Glomerular visceral epithelial cell (primary cell): Measurements from ENCODE around the gene NXN.
A peak's percentile ranks its signal among the peaks of the same experiment; 100 is the strongest.
"Not testable (repeated sequence)": the region's sequence is repeated elsewhere in the genome, so short reads cannot be mapped to it uniquely, and the experiment has no call there.

Experiments
- DNase-seq: peaks from one replicate; pipeline ENCODE4 v3.0.0-alpha.2; 2016; ENCODE audit errors: extremely low spot score

Gene NXN

GRCh38 chr17:953767-954166, 25.8 kb downstream of the NXN start:
- no peak for DNase-seq

GRCh38 chr17:952592-952991, 27.0 kb downstream of the NXN start:
- not testable (repeated sequence) for DNase-seq

DNA sequence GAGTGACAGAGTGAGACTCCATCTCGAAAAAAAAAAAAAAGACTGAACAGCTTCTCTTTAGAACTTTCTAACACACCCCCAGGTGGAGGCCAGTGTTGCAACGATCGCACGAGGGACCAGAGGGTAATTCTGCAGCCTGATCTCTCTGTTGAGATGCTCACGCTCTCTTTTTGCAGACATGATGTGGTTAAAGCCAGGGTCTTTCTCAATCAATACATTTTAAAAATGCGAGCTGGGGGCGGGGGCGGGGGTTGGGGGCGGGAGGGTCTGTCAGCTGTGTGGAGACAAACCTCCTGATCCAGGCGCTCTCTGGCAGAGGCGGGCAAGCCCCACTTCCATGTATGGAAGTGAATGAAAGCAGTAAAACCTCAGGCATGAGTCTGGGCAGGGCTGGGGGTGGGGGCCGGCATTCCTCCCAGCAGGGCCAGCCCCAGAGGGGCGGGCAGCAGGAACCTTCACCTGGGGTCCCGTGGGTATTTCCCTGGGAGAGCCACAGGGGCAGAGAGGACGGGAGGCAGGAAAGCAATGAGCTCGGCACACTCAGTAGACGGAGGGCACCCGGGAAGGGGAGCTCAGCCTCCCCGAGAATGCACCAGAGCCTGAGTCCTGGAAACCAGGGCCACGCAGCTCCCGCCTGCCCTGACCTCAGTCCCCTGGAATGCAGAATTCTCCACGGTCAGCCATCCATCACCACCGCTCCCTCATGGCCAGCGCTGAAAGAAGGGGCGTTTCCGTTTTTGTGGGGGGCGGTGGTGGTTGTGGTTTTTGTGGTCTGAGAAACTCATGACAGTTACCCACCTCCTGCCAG, 28.0 kb downstream of the NXN start:
- peak; percentile 99 for DNase-seq

DNA sequence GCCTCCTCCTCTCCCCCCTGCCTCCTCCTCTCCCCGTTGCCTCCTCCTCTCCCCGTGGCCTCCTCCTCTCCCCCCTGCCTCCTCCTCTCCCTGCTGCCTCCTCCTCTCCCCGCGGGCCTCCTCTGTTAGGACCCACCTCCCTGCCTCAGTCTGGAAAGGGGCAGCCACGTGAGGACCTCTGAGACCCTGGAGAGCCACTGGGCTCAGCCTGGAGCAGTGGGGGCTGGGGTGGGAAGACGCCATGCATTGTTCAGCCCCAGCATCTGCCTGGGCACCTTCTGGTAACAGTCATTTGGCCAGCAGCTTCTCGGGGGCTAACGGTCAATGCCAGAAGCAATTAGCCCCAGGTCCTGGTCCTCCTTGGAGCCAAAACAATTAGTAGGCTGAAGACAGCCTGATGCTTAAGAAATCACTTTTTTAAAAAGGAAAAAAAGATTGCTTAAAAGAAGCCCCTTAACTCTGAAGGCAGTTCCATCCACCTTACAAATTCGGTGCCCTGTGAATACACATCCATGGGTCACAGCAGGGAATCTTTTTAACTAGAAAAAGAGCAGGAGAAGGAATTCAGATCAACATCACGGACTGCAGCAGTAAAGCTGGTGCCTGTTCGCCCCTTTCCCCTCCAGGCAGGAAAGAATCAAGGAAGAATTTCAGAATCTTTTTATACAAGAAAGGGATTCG, 29.8 kb downstream of the NXN start:
- no peak for DNase-seq

- DNase-seq = peak; percentile 80
Observed at GRCh38 chr17:948284-948852, 31.2 kb downstream of the NXN start.

DNA sequence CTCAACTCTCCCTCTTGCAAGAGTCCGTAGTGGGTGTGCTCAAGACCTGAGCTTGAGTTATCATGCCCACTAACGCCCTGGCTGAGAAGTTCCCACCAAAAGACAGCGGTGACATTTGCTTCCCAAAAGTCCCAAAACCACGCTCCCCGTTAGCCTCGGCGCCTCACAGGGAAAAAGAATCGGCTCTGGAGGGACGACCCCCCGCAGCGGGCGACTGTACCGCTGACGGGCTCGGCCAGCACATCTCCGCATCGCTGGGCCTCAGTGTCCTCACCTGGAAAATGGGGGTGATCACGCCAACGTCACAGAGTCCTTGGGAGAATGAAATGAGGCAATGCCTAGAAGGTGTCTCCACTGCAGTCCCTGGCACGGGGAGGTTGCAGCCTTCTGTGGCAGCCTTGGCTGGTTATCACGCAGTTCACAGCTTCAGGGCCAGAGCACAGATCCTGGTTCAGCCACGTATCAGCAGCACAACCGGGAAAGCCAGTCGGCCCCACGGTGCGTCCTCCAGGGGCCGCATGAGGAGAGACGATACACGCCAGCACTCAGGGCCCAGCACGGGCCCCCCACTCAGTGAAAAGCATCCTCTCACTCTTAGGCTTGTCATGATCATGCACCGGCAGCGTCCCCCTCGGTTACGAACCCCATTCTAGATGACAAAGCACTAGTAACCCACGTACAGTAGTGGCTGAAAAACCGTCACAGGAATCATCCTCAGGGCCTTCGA, 32.9 kb downstream of the NXN start:
- DNase-seq = no peak

DNA sequence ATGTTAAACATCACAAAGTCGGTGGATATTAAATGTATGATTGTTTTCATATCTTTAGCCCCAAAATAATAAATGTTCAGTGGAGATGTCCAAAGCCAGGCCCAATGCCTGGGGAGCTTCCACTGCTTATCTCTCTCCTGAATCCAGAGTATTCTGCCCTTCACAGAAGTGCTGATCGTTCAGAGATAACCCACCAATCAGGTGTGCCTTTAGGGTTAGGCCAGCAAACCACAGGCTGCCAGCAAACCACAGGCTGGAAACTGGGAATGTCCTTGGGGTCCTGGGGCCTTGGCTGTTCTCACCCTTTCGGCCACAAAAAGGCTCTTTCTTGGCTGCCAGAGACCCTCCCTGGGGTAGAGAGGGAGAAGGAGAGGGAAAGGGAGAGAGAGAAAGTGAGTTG, 33.9 kb downstream of the NXN start:
- DNase-seq = no peak

DNA sequence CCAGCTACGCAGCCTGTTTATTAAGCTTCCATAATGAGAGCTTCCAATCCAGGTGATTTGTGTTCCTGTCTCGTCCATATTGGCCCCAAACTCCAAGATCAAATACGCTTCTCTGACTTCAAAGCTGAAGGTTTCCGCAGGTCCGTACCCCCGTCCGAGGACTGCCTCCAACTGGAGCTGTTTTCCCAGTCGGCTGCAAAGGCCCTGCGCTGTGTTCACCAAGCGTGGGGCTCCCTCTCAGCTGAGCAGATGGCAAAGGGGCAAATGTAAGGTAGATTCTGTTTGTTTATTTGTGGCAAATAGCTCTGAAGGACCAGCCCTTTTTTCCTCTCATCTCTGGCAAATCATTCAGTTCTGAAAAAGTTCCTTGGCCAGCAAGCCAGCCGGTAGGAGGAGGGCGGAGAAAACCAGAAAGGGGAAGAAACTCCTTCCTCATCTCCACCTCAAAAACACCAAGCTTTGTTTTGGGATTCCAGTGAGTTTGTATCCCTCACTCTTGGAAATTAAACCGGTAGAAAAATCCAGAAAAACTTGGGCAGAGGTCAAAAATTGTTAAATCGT, 35.2 kb downstream of the NXN start:
- DNase-seq = no peak

- no peak for DNase-seq
Observed at GRCh38 chr17:935485-935884, 44.1 kb downstream of the NXN start.

DNA sequence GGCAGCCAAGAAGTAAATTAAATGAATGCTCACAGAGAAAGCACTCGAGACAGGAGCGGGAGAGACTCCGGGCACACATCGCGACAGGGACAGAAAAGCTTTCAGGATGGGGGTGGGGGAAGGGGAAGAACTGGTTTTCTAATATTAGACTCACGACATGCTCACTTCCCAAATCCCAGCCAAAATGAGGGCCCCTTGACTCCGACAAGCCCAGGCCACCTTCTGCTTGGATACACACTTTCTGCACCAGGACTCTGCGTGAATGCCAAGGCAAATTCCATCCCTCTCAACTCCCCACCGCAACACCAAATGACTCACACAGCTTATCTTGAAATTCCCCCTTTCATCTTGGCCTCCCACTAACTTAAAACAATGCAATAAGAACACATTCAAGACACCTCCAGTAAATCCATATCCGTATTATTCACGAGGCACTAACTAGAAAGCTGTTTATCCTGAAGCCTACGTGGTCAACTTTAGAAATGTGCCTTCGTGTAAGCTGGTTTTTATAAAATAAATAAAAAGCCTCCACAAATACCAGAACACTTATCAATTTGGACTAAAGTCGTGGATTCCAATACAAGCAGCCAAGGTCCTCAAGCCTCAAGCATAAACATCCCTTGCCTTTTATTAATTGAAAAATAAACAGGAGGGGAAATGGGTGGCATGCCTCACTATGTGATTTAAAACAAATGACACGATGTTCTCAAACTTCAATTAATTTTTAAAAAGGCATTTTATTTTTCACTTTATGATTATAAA, 46.1 kb downstream of the NXN start:
- DNase-seq = peak; percentile 97

- no peak for DNase-seq
Observed at GRCh38 chr17:930258-930657, 49.3 kb downstream of the NXN start.

DNA sequence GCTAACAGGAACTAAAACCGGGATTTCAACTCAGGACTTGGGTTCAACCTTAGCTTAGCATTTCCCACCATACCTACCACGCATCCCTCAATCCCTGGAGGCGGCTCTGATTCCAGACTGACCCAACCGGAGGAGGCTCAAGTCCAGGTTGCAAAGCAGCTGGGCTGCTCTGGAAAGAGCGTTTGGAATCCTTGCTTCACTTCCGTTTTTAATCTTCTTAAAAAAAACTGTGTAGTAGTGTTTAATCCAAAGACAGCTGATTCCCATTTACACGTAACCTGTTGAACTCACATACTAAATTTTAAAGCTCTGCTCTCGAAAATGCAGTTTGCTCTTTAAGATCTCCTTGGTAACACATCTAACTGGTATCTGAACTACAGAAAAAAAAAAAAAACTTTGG, 50.0 kb downstream of the NXN start:
- no peak for DNase-seq

GRCh38 chr17:927611-928461, 51.7 kb downstream of the NXN start:
- peak; percentile 98 for DNase-seq

- no peak for DNase-seq
Observed at GRCh38 chr17:925817-926216, 53.8 kb downstream of the NXN start.

DNA sequence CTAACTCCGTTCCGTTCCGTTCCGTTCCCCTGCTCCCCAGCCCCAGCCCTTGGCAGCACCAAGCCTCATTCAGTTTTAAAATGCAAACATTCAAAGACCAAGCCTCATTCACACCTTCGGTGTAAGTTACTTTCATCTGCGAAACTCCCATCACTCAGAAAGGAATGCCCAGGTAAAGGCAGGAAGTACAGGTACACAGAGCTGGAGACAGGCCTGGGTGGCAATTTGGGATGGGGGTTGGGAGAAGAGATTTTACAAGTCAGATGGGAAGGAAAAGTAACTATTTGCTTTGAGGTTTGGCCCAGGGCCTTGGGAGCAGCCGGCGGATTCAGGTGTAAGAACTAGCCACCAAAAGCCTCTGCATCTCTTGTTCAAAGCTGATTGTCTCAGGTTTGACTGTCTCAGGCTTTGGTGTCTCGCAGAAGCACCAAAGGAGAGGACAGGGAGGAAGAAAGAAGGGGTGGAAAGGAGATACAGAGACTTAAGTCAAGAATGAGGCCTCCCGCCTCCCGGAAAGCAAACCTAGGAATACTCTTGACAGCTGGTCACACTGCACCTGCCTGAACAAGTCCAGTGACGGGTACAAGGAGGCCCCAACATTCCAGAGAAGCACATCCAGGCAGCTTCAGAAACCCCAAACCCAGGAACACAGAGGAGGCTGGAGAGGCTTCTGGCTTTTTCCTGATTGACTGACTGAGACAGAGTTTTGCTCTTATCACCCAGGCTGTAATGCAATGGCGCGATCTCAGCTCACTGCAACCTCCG, 54.7 kb downstream of the NXN start:
- DNase-seq = no peak

GRCh38 chr17:924306-924705, 55.3 kb downstream of the NXN start:
- not testable (repeated sequence) for DNase-seq

DNA sequence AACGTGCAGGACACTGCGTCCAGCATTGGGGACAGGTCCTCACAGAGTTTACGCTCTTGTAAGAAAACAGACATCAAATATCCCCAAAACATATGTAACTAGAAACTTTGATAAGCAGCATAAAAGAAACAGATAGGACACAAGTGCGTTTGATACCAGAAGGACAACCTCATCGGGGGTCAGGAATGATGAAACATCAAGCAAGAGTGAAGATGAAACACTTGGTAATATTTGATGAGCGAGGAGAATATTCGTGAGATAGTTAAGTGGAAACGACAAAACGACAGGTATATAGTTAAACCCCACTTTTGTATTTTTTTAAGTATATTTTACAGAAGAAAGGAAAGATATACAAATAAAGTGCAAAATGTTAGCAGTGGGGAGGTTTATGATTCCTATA, 55.9 kb downstream of the NXN start:
- DNase-seq = no peak

DNA sequence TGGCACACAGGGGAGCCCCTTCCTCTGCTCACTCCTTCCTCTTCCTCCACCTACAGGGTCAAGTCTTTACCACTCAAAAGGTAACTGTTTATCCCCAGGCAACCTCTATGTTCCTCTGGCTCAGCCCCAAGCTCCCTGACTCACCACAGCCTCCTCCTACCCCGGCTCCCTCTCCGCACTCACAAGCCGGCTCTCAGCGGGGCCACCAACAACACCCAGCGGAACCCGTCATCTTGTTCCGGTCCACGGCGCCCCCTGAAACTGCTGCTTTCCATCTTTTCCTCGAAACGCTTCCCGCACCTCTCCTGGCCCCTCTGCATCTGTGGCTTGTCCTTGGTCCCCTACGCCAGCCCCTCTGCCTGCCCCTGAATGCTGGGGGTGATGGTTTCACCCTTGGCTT, 58.4 kb downstream of the NXN start:
- peak; percentile 57 for DNase-seq

- DNase-seq = no peak
Observed at GRCh38 chr17:920190-920589, 59.4 kb downstream of the NXN start.
